HepG2 (cell line): ENCODE results near the gene TCF12.

Experiments
- GPN1 ChIP-seq: sonication (generic); formaldehyde crosslinking; IDR thresholded peaks from 2 replicates; pipeline ENCODE4 v1.5.1; 2020; ENCODE audit warnings: missing genetic modification reagents, borderline replicate concordance
- POLR2AphosphoS5 ChIP-seq: IDR thresholded peaks from 2 replicates; pipeline ENCODE4 v1.6.1; 2012; ENCODE audit warnings: low read depth, low read length
- ZBTB44 ChIP-seq: sonication (generic); formaldehyde crosslinking; IDR thresholded peaks from 2 replicates; pipeline ENCODE4 v1.4.0; 2020; ENCODE audit warnings: missing genetic modification reagents
- ZNF232 ChIP-seq: sonication (generic); formaldehyde crosslinking; IDR thresholded peaks from 2 replicates; pipeline ENCODE4 v1.4.0; 2020; ENCODE audit warnings: missing genetic modification reagents, borderline replicate concordance
- ZNF234 ChIP-seq: sonication (generic); formaldehyde crosslinking; conservative IDR thresholded peaks from 2 replicates; pipeline ENCODE4 v1.5.1; 2020; ENCODE audit warnings: mild to moderate bottlenecking, missing genetic modification reagents
- ZSCAN29 ChIP-seq: sonication (generic); formaldehyde crosslinking; conservative IDR thresholded peaks from 2 replicates; pipeline ENCODE4 v1.4.0; 2020; ENCODE audit warnings: mild to moderate bottlenecking, missing genetic modification reagents
- TF ChIP-seq, protein P1 (sequence below), 2 experiments: IDR thresholded peaks; 2 replicates each; pipeline ENCODE4 v1.6.1; 2011 to 2012; ENCODE audit warnings: low read length in 2 of 2, borderline replicate concordance in 1 of 2, low read depth in 1 of 2, mild to moderate bottlenecking in 1 of 2, moderate library complexity in 1 of 2

DNA sequence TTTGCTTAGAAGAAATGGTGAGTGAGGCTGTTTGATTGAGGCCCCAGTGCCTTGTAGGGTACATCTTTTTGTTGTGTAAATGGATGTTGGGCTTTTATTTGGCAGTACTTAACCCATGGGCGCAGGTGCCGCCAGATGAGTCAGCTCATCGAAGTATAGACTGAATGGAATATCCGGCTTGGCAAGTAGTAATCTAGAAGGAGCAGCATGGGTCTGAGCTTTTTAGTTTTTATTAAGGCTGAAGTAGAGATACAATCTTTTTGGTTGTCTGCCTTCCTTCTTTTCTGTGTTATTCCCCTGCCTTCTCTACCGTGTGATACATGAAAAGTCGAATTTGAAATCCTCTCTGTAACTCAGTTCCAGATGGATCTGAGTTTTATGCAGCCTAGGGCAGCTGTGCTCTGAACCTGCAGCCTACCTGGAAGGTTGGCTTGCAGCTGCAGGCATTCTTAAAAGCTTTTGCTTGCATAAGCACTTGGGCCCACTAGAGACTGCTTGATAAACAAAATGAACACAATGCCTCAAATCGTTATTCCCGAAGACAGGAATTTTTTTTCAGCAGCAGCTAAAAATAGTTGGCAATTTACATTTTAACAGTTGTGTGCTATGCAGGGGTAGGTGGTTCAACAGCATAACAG lies 280.3 kb downstream of the TCF12 start:
- no peak for TF ChIP-seq ZNF232 (CRISPR knock-in tag)
- no peak for TF ChIP-seq ZBTB44
- no peak for TF ChIP-seq POLR2AphosphoS5
- no peak for TF ChIP-seq ZNF234
- TF ChIP-seq, protein P1, sequence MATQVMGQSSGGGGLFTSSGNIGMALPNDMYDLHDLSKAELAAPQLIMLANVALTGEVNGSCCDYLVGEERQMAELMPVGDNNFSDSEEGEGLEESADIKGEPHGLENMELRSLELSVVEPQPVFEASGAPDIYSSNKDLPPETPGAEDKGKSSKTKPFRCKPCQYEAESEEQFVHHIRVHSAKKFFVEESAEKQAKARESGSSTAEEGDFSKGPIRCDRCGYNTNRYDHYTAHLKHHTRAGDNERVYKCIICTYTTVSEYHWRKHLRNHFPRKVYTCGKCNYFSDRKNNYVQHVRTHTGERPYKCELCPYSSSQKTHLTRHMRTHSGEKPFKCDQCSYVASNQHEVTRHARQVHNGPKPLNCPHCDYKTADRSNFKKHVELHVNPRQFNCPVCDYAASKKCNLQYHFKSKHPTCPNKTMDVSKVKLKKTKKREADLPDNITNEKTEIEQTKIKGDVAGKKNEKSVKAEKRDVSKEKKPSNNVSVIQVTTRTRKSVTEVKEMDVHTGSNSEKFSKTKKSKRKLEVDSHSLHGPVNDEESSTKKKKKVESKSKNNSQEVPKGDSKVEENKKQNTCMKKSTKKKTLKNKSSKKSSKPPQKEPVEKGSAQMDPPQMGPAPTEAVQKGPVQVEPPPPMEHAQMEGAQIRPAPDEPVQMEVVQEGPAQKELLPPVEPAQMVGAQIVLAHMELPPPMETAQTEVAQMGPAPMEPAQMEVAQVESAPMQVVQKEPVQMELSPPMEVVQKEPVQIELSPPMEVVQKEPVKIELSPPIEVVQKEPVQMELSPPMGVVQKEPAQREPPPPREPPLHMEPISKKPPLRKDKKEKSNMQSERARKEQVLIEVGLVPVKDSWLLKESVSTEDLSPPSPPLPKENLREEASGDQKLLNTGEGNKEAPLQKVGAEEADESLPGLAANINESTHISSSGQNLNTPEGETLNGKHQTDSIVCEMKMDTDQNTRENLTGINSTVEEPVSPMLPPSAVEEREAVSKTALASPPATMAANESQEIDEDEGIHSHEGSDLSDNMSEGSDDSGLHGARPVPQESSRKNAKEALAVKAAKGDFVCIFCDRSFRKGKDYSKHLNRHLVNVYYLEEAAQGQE (IDR thresholded peaks at IDR 0.05; ENCODE audit: borderline replicate concordance in 1 of 2, low read depth in 1 of 2, low read length in 2 of 2) = no peak
- TF ChIP-seq GPN1 (CRISPR knock-in tag) = no peak
- TF ChIP-seq ZSCAN29 (CRISPR knock-in tag) = no peak
